Lower leg skin (tissue), 4 donors: ENCODE results near the gene SIK1. TPM values are rescaled to one million over a fixed set of nuclear protein-coding genes. Genes with fewer than 3 reads are reported as not detected.
A peak's percentile ranks its signal among the peaks of the same experiment; 100 is the strongest.

ENCODE experiments used
- DNase-seq, 2 donors: peaks; one replicate each; pipeline ENCODE4 v3.0.0-alpha.2; 2019; ENCODE audit warnings: low spot score in 2 of 2
- H3K4me3 ChIP-seq: fragments of 200-600 bp; sonication (generic); 2 replicates; pipeline ENCODE4 v1.5.1; 2017; ENCODE audit warnings: mild to moderate bottlenecking, low read depth; ENCODE audit not compliant: poor library complexity, severe bottlenecking
- POLR2A ChIP-seq, 2 donors: fragments of 450-650 bp; IDR thresholded peaks; one replicate each; pipeline ENCODE4 v1.6.1; 2016 to 2017; ENCODE audit warnings: antibody characterized with exemption in 2 of 2, mild to moderate bottlenecking in 1 of 2, moderate library complexity in 1 of 2
- WGBS, 2 donors: methylation state at CpG; one replicate each; pipeline ENCODE4 v1.1.5; 2018; 5-methylcytosine and 5-hydroxymethylcytosine counted together
- intact Hi-C: fragments of 100-400 bp; cut with DNase I; formaldehyde crosslinking; loops from one replicate; pipeline ENCODE4 v1.15.0; 2023; ENCODE audit warnings: low total_unique reads
- total RNA-seq, 4 donors: library from RNA; depleted of rRNA; stranded (reverse); fragments of >200 nt; gene quantifications; one replicate each; pipeline ENCODE4 v1.1.0, GENCODE V29; 2016
- TF ChIP-seq, protein P1 (sequence below), 3 donors: fragments of 450-650 bp; IDR thresholded peaks; one replicate each; pipeline ENCODE4 v1.5.1; 2016; ENCODE audit warnings: antibody characterized with exemption in 3 of 3, mild to moderate bottlenecking in 3 of 3, moderate library complexity in 2 of 3

The SIK1 gene
- total RNA-seq, 4 donors from 2014 or later: 22.1 to 190 (median 83.6) TPM

DNA sequence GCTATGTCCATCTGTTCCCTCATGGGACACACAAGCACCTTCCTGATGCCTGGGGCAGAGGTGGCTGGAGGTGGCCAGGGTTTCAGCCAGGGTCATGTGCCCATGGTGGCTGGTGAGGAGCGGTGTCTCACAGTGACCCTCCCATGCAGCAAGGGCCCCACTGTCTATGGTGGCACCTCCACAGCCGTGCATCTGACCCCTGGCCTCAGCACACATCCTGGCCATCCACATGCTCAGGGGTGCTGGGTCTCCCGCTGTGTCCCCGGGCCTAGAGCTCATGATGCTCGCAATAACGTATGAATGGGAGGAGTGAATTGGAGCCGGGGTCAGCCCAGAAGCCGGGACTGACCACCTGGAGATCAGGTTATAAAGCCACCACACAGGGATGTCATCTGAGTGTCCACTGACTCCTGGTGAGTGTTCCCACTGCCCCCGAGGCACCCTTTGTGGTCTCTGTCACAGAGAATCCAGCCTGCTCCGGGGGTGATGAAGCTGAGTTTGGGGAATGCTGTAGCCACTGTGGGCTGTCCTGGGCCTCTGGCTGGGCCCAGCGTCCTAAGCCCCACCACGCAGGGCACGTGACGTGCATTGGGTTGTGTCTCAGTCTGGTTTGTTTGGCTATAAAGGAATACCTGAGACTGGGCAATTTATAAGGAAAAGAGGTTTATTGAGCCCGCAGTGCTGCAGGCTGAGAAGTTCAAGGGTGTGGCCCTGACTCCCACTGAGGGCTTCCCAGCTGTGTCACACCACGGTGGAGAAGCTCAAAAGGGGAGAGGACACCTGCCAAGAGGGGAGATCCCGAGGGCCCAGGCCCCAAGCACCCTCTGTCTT, 51.7 kb downstream of the SIK1 start:
- peak in 1 of 2 donors; percentile 85 for DNase-seq
- TF ChIP-seq, protein P1, sequence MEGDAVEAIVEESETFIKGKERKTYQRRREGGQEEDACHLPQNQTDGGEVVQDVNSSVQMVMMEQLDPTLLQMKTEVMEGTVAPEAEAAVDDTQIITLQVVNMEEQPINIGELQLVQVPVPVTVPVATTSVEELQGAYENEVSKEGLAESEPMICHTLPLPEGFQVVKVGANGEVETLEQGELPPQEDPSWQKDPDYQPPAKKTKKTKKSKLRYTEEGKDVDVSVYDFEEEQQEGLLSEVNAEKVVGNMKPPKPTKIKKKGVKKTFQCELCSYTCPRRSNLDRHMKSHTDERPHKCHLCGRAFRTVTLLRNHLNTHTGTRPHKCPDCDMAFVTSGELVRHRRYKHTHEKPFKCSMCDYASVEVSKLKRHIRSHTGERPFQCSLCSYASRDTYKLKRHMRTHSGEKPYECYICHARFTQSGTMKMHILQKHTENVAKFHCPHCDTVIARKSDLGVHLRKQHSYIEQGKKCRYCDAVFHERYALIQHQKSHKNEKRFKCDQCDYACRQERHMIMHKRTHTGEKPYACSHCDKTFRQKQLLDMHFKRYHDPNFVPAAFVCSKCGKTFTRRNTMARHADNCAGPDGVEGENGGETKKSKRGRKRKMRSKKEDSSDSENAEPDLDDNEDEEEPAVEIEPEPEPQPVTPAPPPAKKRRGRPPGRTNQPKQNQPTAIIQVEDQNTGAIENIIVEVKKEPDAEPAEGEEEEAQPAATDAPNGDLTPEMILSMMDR (IDR thresholded peaks at IDR 0.05): no peak
- no peak for TF ChIP-seq POLR2A (IDR thresholded peaks at IDR 0.05)
- H3K4me3 ChIP-seq: no peak overlapping the region
- WGBS, 2 donors: 87 to 90% methylated on average over 16 to 17 of the region's 17 CpGs
- intact Hi-C loops: no loop called here

- TF ChIP-seq POLR2A (IDR thresholded peaks at IDR 0.05): no peak
- TF ChIP-seq, protein P1 (IDR thresholded peaks at IDR 0.05): no peak
- intact Hi-C loops: no loop called here
- 90 to 95% methylated on average over 16 of the region's 16 CpGs for WGBS, 2 donors
- H3K4me3 ChIP-seq: no peak overlapping the region
- peak in 1 of 2 donors; percentile 82 for DNase-seq
Measured at GRCh38 chr21:43374228-43374885, 52.6 kb downstream of the SIK1 start.

GRCh38 chr21:43373362-43374227, 53.3 kb downstream of the SIK1 start:
- no peak overlapping the region for H3K4me3 ChIP-seq
- intact Hi-C loops: no loop called here
- no peak for DNase-seq
- 81 to 84% methylated on average over 20 to 21 of the region's 21 CpGs for WGBS, 2 donors
- TF ChIP-seq, protein P1 (IDR thresholded peaks at IDR 0.05): no peak
- no peak for TF ChIP-seq POLR2A (IDR thresholded peaks at IDR 0.05)

DNA sequence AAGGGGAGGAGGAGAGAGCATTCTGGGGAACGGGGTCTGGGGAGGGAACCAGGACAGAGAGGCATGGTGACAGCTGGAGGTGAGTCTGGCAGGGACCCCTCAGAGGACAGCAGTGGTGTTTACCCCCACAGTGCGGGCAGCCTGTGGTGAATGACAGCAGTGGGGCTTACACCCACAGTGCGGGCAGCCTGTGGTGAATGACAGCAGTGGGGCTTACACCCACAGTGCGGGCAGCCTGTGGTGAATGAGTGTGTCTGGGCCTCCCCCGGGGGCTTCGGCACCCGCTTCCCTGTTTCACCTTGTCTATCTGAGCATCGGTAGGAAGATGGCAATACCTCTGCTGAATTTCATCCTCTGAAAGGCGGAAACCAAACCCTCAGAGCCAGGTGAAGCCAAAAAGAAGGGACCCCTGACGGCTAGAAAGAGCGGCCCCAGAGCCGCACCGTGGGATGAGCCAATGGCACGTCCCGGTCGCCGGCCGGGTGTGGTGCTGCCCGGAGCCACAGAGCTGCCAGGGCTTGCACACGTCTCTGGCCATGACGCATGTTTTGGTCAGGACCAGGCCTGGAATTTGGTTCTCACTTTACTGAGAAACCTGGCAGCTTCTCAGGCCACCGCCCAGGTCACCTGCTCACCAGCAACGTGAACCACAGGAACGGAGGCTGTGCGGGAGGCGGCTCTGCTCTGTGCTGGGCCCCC, 54.1 kb downstream of the SIK1 start:
- intact Hi-C loops: no loop called here
- WGBS, 2 donors: 64 to 71% methylated on average over 22 to 25 of the region's 26 CpGs
- TF ChIP-seq, protein P1 (IDR thresholded peaks at IDR 0.05): no peak
- TF ChIP-seq POLR2A (IDR thresholded peaks at IDR 0.05): no peak
- DNase-seq: no peak
- no peak overlapping the region for H3K4me3 ChIP-seq

DNA sequence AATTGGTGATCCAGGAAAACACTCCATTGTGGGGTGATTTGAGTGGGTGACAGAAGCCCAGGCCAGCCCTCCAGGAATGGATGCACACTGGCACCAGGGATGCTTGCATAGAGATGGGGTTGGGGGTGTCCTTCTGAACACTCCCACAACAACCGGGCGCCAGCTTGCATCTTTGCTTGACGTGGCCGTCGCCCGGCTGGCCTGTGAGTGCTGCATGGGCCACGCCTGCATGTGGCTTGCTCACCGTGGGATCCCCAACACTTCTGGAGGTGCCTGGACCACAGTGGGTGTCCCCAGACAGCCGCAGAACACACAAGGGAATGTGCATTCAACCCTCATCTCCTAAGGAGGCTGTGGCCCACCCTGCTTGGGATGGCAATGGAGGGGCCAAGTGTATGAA, 55.1 kb downstream of the SIK1 start:
- H3K4me3 ChIP-seq: no peak overlapping the region
- 92 to 95% methylated on average over 3 to 9 of the region's 9 CpGs for WGBS, 2 donors
- TF ChIP-seq POLR2A (IDR thresholded peaks at IDR 0.05): no peak
- TF ChIP-seq, protein P1 (IDR thresholded peaks at IDR 0.05): no peak
- intact Hi-C loops: no loop called here
- no peak for DNase-seq
